Measurements from ENCODE around the gene OOSP1. TPM values are rescaled to one million over a fixed set of nuclear protein-coding genes. Genes with fewer than 3 reads are reported as not detected.

Gene OOSP1
- total RNA-seq, 3 donors from 2014 or later, result not detected

GRCh38 chr11:59943997-59944714, 5.9 kb downstream of the OOSP1 start:
- Histone ChIP-seq H3K9me3 (no peaks in the 10 kb centered on the region), H3K27ac (no peak overlapping the region), H3K4me3 (no peak overlapping the region), H3K27me3 (no peaks in the 10 kb centered on the region), H3K36me3 (no peaks in the 10 kb centered on the region), H3K4me1 (no peaks in the 10 kb centered on the region)
- intact Hi-C loops (cut with DNase I; ENCODE audit: low total_unique reads), result no loop called here
- no peak for DNase-seq (ENCODE audit: low spot score in 2 of 2)
- TF ChIP-seq POLR2AphosphoS5 (IDR thresholded peaks at IDR 0.05) (no peak), POLR2A (IDR thresholded peaks at IDR 0.05) (no peak), CTCF (IDR thresholded peaks at IDR 0.05) (no peak)

DNA sequence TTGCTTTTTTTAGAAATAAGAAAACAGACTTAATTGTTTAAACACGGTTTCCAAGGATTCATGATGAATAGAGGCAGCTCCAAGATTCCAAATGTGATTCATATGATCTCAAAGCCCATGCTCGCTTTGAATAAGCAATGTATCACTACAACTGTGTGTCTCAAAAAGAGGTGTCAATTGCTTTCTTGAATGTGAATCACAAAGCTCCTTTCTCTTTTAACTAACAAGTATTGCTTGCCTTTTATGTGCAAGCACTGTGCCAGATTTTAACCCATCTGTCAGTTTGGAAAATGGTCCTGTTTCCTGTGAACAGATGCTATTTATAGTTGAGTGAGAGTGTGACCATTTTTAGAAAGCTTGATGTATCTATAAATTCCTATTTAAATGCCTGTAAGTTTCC, 6.5 kb downstream of the OOSP1 start:
- H3K9me3 ChIP-seq, result no peaks in the 10 kb centered on the region

GRCh38 chr11:59953463-59954218, 15.4 kb downstream of the OOSP1 start:
- intact Hi-C loops (cut with DNase I; ENCODE audit: low total_unique reads), result no loop called here
- DNase-seq (ENCODE audit: low spot score in 2 of 2), result no peak
- no peaks in the 10 kb centered on the region for H3K9me3 ChIP-seq
- H3K4me3 ChIP-seq, result no peak overlapping the region
- no peak for TF ChIP-seq CTCF (IDR thresholded peaks at IDR 0.05)
- TF ChIP-seq POLR2A (IDR thresholded peaks at IDR 0.05), result no peak
- TF ChIP-seq POLR2AphosphoS5 (IDR thresholded peaks at IDR 0.05), result no peak
- H3K27me3 ChIP-seq, result no peaks in the 10 kb centered on the region
- no peaks in the 10 kb centered on the region for H3K4me1 ChIP-seq
- no peak overlapping the region for H3K27ac ChIP-seq
- H3K36me3 ChIP-seq, result no peaks in the 10 kb centered on the region

More for the DNA sequence above, 6.5 kb downstream of the OOSP1 start:
- Histone ChIP-seq H3K4me3 (no peak overlapping the region), H3K36me3 (no peaks in the 10 kb centered on the region), H3K27me3 (no peaks in the 10 kb centered on the region), H3K27ac (no peak overlapping the region), H3K4me1 (no peaks in the 10 kb centered on the region)
- DNase-seq (ENCODE audit: low spot score in 2 of 2), result no peak
- intact Hi-C loops (cut with DNase I; ENCODE audit: low total_unique reads), result no loop called here
- TF ChIP-seq CTCF (IDR thresholded peaks at IDR 0.05), result no peak
- TF ChIP-seq POLR2AphosphoS5 (IDR thresholded peaks at IDR 0.05), result no peak
- TF ChIP-seq POLR2A (IDR thresholded peaks at IDR 0.05), result no peak

GRCh38 chr11:59954219-59954847, 16.1 kb downstream of the OOSP1 start:
- intact Hi-C loops (cut with DNase I; ENCODE audit: low total_unique reads), result no loop called here
- H3K4me3 ChIP-seq, result no peak overlapping the region
- H3K27me3 ChIP-seq, result no peaks in the 10 kb centered on the region
- no peak overlapping the region for H3K27ac ChIP-seq
- no peaks in the 10 kb centered on the region for H3K36me3 ChIP-seq
- H3K9me3 ChIP-seq, result no peaks in the 10 kb centered on the region
- TF ChIP-seq POLR2A (IDR thresholded peaks at IDR 0.05) (no peak), CTCF (IDR thresholded peaks at IDR 0.05) (no peak), POLR2AphosphoS5 (IDR thresholded peaks at IDR 0.05) (no peak)
- H3K4me1 ChIP-seq, result no peaks in the 10 kb centered on the region
- DNase-seq (ENCODE audit: low spot score in 2 of 2), result no peak

DNA sequence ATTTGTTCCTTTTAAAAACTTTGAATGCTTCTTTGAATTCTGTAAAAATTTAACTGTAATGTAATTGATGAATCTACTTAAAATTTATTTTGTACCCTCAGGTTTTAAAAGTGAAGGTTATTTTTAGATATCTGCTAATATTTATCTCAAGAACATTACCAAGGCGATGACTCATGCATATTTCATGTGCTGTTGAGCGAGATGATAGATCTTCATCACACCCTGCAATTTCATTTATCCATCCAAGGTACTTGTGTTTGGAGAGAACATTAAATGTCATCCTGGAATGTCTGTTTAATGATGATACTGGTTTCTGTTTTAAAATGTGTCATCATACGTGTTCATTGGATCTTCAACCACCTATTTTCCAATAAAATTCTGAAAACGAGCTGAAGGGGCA, 18.9 kb downstream of the OOSP1 start:
- Histone ChIP-seq H3K4me3 (no peak overlapping the region), H3K4me1 (no peaks in the 10 kb centered on the region), H3K27ac (no peak overlapping the region), H3K27me3 (no peaks in the 10 kb centered on the region), H3K36me3 (no peaks in the 10 kb centered on the region), H3K9me3 (no peaks in the 10 kb centered on the region)
- no peak for DNase-seq (ENCODE audit: low spot score in 2 of 2)
- no peak for TF ChIP-seq POLR2A (IDR thresholded peaks at IDR 0.05)
- TF ChIP-seq CTCF (IDR thresholded peaks at IDR 0.05), result no peak
- no peak for TF ChIP-seq POLR2AphosphoS5 (IDR thresholded peaks at IDR 0.05)
- intact Hi-C loops (cut with DNase I; ENCODE audit: low total_unique reads), result no loop called here

All from breast epithelium (tissue), 4 donors.